Sigmoid colon (tissue), 7 donors: ENCODE data around the gene DNAJC3. TPM values are rescaled to one million over a fixed set of nuclear protein-coding genes. Genes with fewer than 3 reads are reported as not detected.

Experiments used
- DNase-seq: peaks from one replicate; pipeline ENCODE4 v3.0.0-alpha.2; 2019
- H3K27ac ChIP-seq, 4 donors: fragments of 200-600 bp; sonication (generic); one replicate each; pipeline ENCODE4 v1.5.1; 2016 to 2019; ENCODE audit warnings: mild to moderate bottlenecking in 1 of 4
- H3K27me3 ChIP-seq, 3 donors: fragments of 200-600 bp; sonication (generic); one replicate each; pipeline ENCODE4 v1.5.1; 2019; ENCODE audit warnings: mild to moderate bottlenecking in 1 of 3
- H3K36me3 ChIP-seq, 4 donors: fragments of 200-600 bp; sonication (generic); one replicate each; pipeline ENCODE4 v1.5.1; 2016 to 2019
- H3K4me1 ChIP-seq, 4 donors: fragments of 200-600 bp; sonication (generic); one replicate each; pipeline ENCODE4 v1.5.1; 2017 to 2019
- H3K4me3 ChIP-seq, 4 donors: fragments of 200-600 bp; sonication (generic); one replicate each; pipeline ENCODE4 v1.5.1; 2017 to 2019; ENCODE audit warnings: mild to moderate bottlenecking in 2 of 4, moderate library complexity in 1 of 4
- H3K9me3 ChIP-seq, 4 donors: fragments of 200-600 bp in 3 of 4; sonication (generic) in 3 of 4; one replicate each; pipeline versions ENCODE4 v1.5.1 to v1.6.1; 2013 to 2019
- EP300 ChIP-seq, 4 donors: sonication (generic); formaldehyde crosslinking; IDR thresholded peaks; one replicate each; pipeline ENCODE4 v1.6.1; 2017; ENCODE audit warnings: antibody characterized with exemption in 4 of 4
- POLR2A ChIP-seq, 2 donors: fragments of 450-650 bp; IDR thresholded peaks; one replicate each; pipeline ENCODE4 v1.6.1; 2016; ENCODE audit warnings: antibody characterized with exemption in 2 of 2, mild to moderate bottlenecking in 2 of 2, moderate library complexity in 2 of 2
- POLR2AphosphoS5 ChIP-seq, 4 donors: sonication (generic); formaldehyde crosslinking; IDR thresholded peaks; one replicate each; pipeline ENCODE4 v1.6.1; 2017; ENCODE audit warnings: antibody characterized with exemption in 4 of 4
- WGBS, 2 donors: extraction: QIAGEN DNeasy Blood & Tissue Kit; methylation state at CpG; one replicate each; pipeline ENCODE4 v1.1.7; 2013; 5-methylcytosine and 5-hydroxymethylcytosine counted together
- intact Hi-C: fragments of 100-400 bp; cut with DNase I; formaldehyde crosslinking; loops from one replicate; pipeline ENCODE4 v1.15.1; 2023
- polyA plus RNA-seq, 3 donors: library from polyadenylated mRNA; stranded (reverse); fragments of 200-250 nt; gene quantifications; one replicate each; pipeline ENCODE4 v1.2.3, GENCODE V29; 2013
- total RNA-seq, 4 donors: library from RNA; depleted of rRNA; stranded (reverse); fragments of >200 nt; gene quantifications; one replicate each; pipeline ENCODE4 v1.1.0, GENCODE V29; 2016
- TF ChIP-seq, protein P1 (sequence below), 4 experiments: fragments of 450-650 bp in 3 of 4; fragments of 200-600 bp in 1 of 4; IDR thresholded peaks; one replicate each; pipeline ENCODE4 v1.5.1; 2016 to 2019; ENCODE audit warnings: antibody characterized with exemption in 4 of 4, mild to moderate bottlenecking in 3 of 4, moderate library complexity in 2 of 4
- donor health status: healthy with polysubstance abuse.
- donor health status: Bipolar disorder and iron deficiency.
- donor health status: healthy.

Gene DNAJC3
- total and polyA plus RNA-seq, 7 donors, result 4.8 to 48.5 (median 41.5) TPM

DNA sequence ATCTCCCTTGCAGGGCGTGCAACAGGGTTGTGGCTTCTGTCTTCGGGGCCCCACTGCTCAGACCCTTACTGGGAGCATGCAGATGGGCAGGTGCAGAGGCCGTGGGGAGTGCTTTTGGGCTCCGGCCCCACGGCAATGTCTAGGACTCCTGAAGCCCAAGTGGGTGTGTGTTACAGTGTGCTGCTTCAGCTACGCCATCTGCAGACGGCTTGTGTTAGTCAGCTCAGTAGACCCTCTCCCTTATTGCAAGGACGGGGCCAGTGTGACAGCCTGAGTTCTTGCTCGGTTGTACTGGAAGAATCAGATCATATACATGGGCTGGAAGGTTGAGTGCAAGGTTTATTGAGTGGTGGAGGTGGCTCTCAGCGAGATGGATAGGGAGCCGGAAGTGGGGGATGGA, 39.3 kb downstream of the DNAJC3 start:
- no peak overlapping the region for H3K4me3 ChIP-seq
- DNase-seq, result no peak
- TF ChIP-seq POLR2A (IDR thresholded peaks at IDR 0.05) (no peak), EP300 (IDR thresholded peaks at IDR 0.05) (no peak), POLR2AphosphoS5 (IDR thresholded peaks at IDR 0.05) (no peak)
- TF ChIP-seq, protein P1, sequence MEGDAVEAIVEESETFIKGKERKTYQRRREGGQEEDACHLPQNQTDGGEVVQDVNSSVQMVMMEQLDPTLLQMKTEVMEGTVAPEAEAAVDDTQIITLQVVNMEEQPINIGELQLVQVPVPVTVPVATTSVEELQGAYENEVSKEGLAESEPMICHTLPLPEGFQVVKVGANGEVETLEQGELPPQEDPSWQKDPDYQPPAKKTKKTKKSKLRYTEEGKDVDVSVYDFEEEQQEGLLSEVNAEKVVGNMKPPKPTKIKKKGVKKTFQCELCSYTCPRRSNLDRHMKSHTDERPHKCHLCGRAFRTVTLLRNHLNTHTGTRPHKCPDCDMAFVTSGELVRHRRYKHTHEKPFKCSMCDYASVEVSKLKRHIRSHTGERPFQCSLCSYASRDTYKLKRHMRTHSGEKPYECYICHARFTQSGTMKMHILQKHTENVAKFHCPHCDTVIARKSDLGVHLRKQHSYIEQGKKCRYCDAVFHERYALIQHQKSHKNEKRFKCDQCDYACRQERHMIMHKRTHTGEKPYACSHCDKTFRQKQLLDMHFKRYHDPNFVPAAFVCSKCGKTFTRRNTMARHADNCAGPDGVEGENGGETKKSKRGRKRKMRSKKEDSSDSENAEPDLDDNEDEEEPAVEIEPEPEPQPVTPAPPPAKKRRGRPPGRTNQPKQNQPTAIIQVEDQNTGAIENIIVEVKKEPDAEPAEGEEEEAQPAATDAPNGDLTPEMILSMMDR (IDR thresholded peaks at IDR 0.05), result no peak
- H3K4me1 ChIP-seq, result peaks cover 0 to 14% (median 7%) of the 10 kb centered on the region in 4 donors
- intact Hi-C loops, result no loop called here
- no peak overlapping the region for H3K27ac ChIP-seq
- peaks cover 0 to 29% (median 12%) of the 10 kb centered on the region in 4 donors for H3K36me3 ChIP-seq
- WGBS, 2 donors, result 97 to 98% methylated on average over 11 of the region's 11 CpGs
- no peaks in the 10 kb centered on the region for H3K27me3 ChIP-seq
- peaks cover 0 to 6% (median 1%) of the 10 kb centered on the region in 4 donors for H3K9me3 ChIP-seq

DNA sequence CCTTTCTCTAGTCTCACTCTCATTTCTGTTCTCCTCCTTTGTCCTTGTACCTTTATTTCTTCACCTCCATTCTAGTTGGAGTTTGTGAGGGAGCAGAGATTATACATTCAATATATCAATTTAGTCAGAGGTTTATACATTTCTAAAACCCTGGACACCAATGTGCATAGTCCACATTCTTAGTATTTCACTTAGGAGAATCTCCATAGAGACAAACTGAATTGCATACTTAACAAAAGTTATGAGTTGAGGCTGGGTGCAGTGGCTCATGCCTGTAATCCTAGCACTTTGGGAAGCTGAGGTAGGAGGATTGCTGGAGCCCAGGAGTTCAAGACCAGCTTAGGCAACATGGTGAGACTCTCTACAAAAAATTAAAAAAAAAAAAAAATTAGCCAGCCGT, 45.3 kb downstream of the DNAJC3 start:
- intact Hi-C loops, result no loop called here
- H3K4me3 ChIP-seq, result no peak overlapping the region
- no peak for DNase-seq
- H3K36me3 ChIP-seq, result peaks cover 0 to 15% (median 0%) of the 10 kb centered on the region in 4 donors
- H3K9me3 ChIP-seq, result no peaks in the 10 kb centered on the region
- H3K27ac ChIP-seq, result no peak overlapping the region
- TF ChIP-seq POLR2A (IDR thresholded peaks at IDR 0.05), result no peak
- TF ChIP-seq POLR2AphosphoS5 (IDR thresholded peaks at IDR 0.05), result no peak
- TF ChIP-seq, protein P1 (IDR thresholded peaks at IDR 0.05), result no peak
- TF ChIP-seq EP300 (IDR thresholded peaks at IDR 0.05), result no peak
- peaks cover 0 to 40% (median 28%) of the 10 kb centered on the region in 4 donors for H3K4me1 ChIP-seq
- WGBS, 2 donors, result 89 to 95% methylated on average over 1 of the region's 1 CpG
- no peaks in the 10 kb centered on the region for H3K27me3 ChIP-seq

DNA sequence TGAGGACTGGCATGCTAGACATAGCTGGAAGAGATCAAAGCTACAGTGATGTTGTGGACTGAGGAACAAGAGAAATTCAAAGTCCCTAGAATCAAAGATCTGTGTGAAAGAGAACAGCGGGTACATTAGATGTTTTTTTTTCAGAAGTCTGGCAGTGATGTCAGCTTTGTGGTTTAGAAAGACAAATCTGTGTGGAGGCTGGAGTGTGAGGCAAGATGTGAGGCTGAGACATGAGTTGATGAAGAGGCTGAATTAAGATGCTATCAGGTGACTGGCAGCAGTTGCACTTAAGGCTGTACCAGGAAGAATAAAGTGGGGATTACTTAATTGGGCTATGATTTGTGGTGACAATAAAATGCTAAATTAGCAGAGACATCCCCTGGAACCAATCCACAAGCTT, 46.5 kb downstream of the DNAJC3 start:
- TF ChIP-seq POLR2AphosphoS5 (IDR thresholded peaks at IDR 0.05) (no peak), POLR2A (IDR thresholded peaks at IDR 0.05) (no peak), EP300 (IDR thresholded peaks at IDR 0.05) (no peak)
- TF ChIP-seq, protein P1 (IDR thresholded peaks at IDR 0.05), result no peak
- Histone ChIP-seq H3K4me3 (no peak overlapping the region), H3K36me3 (peaks cover 0 to 15% (median 0%) of the 10 kb centered on the region in 4 donors), H3K9me3 (no peaks in the 10 kb centered on the region), H3K27me3 (no peaks in the 10 kb centered on the region), H3K4me1 (peaks cover 0 to 43% (median 28%) of the 10 kb centered on the region in 4 donors), H3K27ac (no peak overlapping the region)
- WGBS, 2 donors, result 89 to 94% methylated on average over 1 of the region's 1 CpG
- intact Hi-C loops, result no loop called here
- no peak for DNase-seq

DNA sequence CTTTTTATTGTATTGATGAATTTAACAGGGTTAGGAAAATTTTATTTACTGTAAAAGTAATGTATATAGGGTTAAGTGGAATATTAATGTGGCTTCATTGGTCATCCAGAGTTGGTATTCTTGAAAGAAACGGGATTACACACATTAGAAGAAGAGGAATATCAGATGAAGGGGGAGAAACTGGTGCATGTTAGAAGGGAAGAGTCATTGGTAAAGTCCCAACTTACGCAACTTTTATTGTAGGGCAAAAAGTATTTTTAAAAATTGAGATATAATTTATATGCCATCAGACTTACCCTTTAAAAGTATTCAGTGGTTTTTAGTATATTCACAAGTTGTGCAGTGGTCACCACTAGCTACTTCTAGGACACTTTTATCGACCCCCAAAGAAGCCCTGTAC, 47.3 kb downstream of the DNAJC3 start:
- DNase-seq, result no peak
- intact Hi-C loops, result no loop called here
- TF ChIP-seq POLR2AphosphoS5 (IDR thresholded peaks at IDR 0.05) (no peak), EP300 (IDR thresholded peaks at IDR 0.05) (no peak), POLR2A (IDR thresholded peaks at IDR 0.05) (no peak)
- TF ChIP-seq, protein P1 (IDR thresholded peaks at IDR 0.05), result no peak
- Histone ChIP-seq H3K9me3 (no peaks in the 10 kb centered on the region), H3K36me3 (peaks cover 0 to 15% (median 0%) of the 10 kb centered on the region in 4 donors), H3K4me1 (peaks cover 0 to 43% (median 28%) of the 10 kb centered on the region in 4 donors), H3K27me3 (no peaks in the 10 kb centered on the region), H3K4me3 (no peak overlapping the region), H3K27ac (no peak overlapping the region)
- 96% methylated on average over 3 of the region's 3 CpGs for WGBS, 2 donors

DNA sequence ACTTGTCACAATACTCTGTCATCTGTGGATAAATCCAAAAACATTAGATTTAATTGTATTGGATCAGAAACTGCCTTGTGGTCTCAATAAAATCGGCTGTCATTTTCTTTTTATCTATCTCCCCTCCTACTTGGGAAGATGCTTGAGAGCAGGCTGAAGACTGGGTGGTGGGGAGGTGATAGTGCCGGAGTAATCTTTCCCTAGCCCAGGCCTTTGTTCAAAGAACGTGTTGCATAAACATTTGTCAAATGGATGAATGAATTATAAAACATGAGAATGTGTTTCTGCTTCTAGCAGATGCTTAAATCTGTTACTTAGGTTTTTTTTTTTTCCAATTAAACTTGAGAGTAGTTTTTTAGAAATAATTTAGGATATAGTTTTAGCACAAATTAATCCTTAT, 49.9 kb downstream of the DNAJC3 start:
- TF ChIP-seq POLR2AphosphoS5 (IDR thresholded peaks at IDR 0.05), result no peak
- TF ChIP-seq POLR2A (IDR thresholded peaks at IDR 0.05), result no peak
- TF ChIP-seq, protein P1 (IDR thresholded peaks at IDR 0.05), result no peak
- no peak for TF ChIP-seq EP300 (IDR thresholded peaks at IDR 0.05)
- H3K4me3 ChIP-seq, result no peak overlapping the region
- intact Hi-C loops, result no loop called here
- no peak for DNase-seq
- peaks cover 0 to 15% (median 0%) of the 10 kb centered on the region in 4 donors for H3K36me3 ChIP-seq
- no peaks in the 10 kb centered on the region for H3K9me3 ChIP-seq
- no peak overlapping the region for H3K27ac ChIP-seq
- H3K27me3 ChIP-seq, result no peaks in the 10 kb centered on the region
- peaks cover 0 to 29% (median 13%) of the 10 kb centered on the region in 4 donors for H3K4me1 ChIP-seq
- WGBS, 2 donors, result 82 to 90% methylated on average over 3 of the region's 3 CpGs
